Tibial artery (tissue), 4 donors: Measurements from ENCODE around the gene TKT.

Source experiments
- DNase-seq, 2 donors: peaks; one replicate each; pipeline ENCODE4 v3.0.0-alpha.2; 2019
- H3K27ac ChIP-seq, 2 donors: fragments of 200-600 bp; sonication (generic) in 1 of 2; 1 replicate in 1 of 2; 2 replicates in 1 of 2; pipeline ENCODE4 v1.5.1; 2018 to 2019; ENCODE audit warnings: mild to moderate bottlenecking in 1 of 2
- H3K27me3 ChIP-seq, 2 donors: fragments of 200-600 bp; sonication (generic) in 1 of 2; one replicate each; pipeline versions ENCODE4 v1.5.1 to v1.6.0; 2016 to 2019
- H3K36me3 ChIP-seq, 3 donors: fragments of 200-600 bp; sonication (generic) in 2 of 3; one replicate each; pipeline ENCODE4 v1.5.1; 2016 to 2019; ENCODE audit warnings: mild to moderate bottlenecking in 2 of 3
- H3K4me1 ChIP-seq, 4 donors: fragments of 200-600 bp; sonication (generic) in 2 of 4; 1 replicate in 3 of 4; 2 replicates in 1 of 4; pipeline ENCODE4 v1.5.1; 2016 to 2019
- H3K4me3 ChIP-seq, 2 donors: fragments of 200-600 bp; sonication (generic) in 1 of 2; 1 replicate in 1 of 2; 2 replicates in 1 of 2; pipeline ENCODE4 v1.5.1; 2018 to 2019; ENCODE audit warnings: mild to moderate bottlenecking in 2 of 2
- H3K9me3 ChIP-seq, 3 donors: fragments of 200-600 bp; sonication (generic) in 1 of 3; one replicate each; pipeline ENCODE4 v1.5.1; 2016 to 2019
- intact Hi-C: fragments of 100-400 bp; cut with DNase I; formaldehyde crosslinking; loops from one replicate; pipeline ENCODE4 v1.15.0; 2023; ENCODE audit warnings: low total_unique reads
- TF ChIP-seq, protein P1 (sequence below), 2 experiments: fragments of 200-600 bp in 1 of 2; fragments of 450-650 bp in 1 of 2; IDR thresholded peaks; one replicate each; pipeline ENCODE4 v1.5.1; 2017 to 2019; ENCODE audit warnings: antibody characterized with exemption in 2 of 2, mild to moderate bottlenecking in 1 of 2, moderate library complexity in 1 of 2

TKT gene

DNA sequence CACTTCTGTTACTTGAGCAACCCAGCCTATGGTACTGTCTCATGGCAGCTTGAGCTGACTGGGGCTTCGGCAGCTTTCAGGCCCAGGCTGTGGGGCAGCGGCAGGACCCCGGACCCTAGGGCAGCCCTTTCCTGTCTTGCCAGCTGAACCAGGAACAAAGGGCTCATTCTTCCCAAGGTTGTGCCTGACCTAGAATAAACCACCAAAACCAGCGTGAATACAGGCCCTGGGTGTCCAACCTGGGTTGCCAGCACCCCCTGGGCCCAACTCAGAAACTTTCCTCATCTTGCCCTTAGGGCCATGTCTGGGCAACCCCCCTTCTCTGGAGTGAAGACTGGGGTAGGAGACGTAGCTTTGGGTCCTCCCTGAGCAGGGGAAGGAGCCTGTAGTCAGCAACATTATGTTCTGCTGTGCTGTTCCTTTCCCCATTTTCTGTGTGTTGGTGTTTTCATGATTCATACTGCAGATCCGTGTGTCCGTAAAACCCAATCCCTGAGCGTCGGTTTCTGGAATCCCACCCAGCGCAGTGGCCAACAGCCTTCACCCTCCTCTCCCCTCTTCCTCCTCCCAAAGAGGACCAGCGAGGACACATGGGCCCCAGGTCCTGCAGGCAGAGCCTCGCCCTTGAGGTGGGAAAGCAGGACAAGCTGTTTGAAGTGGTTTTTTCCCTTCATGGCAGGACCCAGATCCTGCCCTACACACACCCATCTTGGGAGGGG, 33.5 kb downstream of the TKT start:
- intact Hi-C loops = loop anchor here (5.0 kb wide), 1 partner anchor 485 kb away; no protein-coding TSS in a partner anchor
- Histone ChIP-seq H3K27me3 (no peaks in the 10 kb centered on the region), H3K27ac (no peak overlapping the region), H3K36me3 (peaks cover 34 to 49% (median 39%) of the 10 kb centered on the region in 3 donors), H3K9me3 (no peaks in the 10 kb centered on the region), H3K4me1 (no peaks in the 10 kb centered on the region), H3K4me3 (no peak overlapping the region)
- no peak for DNase-seq
- TF ChIP-seq, protein P1, sequence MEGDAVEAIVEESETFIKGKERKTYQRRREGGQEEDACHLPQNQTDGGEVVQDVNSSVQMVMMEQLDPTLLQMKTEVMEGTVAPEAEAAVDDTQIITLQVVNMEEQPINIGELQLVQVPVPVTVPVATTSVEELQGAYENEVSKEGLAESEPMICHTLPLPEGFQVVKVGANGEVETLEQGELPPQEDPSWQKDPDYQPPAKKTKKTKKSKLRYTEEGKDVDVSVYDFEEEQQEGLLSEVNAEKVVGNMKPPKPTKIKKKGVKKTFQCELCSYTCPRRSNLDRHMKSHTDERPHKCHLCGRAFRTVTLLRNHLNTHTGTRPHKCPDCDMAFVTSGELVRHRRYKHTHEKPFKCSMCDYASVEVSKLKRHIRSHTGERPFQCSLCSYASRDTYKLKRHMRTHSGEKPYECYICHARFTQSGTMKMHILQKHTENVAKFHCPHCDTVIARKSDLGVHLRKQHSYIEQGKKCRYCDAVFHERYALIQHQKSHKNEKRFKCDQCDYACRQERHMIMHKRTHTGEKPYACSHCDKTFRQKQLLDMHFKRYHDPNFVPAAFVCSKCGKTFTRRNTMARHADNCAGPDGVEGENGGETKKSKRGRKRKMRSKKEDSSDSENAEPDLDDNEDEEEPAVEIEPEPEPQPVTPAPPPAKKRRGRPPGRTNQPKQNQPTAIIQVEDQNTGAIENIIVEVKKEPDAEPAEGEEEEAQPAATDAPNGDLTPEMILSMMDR (IDR thresholded peaks at IDR 0.05) = no peak

DNA sequence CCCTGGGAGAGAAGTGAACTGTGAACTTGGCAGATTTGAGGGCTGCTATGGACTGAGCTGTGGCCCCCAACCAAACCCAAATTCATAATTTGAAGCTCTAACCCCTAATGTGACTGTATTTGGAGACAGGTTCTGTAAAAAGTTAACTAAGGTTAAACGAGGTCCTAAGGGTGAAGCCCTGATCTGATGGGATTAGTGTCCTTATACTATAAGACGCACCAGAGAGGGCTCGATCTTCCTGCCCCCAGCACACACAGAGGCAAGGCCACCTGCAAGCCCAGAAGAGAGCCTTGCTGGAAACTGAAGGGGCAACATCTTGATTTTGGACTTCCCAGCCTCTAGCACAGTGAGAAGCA, 34.0 kb downstream of the TKT start:
- Histone ChIP-seq H3K4me1 (no peaks in the 10 kb centered on the region), H3K27me3 (no peaks in the 10 kb centered on the region), H3K9me3 (no peaks in the 10 kb centered on the region), H3K27ac (no peak overlapping the region), H3K4me3 (no peak overlapping the region), H3K36me3 (peaks cover 29 to 44% (median 34%) of the 10 kb centered on the region in 3 donors)
- no peak for DNase-seq
- intact Hi-C loops = loop anchor here (5.0 kb wide), 1 partner anchor 485 kb away; no protein-coding TSS in a partner anchor
- TF ChIP-seq, protein P1 (IDR thresholded peaks at IDR 0.05) = no peak

DNA sequence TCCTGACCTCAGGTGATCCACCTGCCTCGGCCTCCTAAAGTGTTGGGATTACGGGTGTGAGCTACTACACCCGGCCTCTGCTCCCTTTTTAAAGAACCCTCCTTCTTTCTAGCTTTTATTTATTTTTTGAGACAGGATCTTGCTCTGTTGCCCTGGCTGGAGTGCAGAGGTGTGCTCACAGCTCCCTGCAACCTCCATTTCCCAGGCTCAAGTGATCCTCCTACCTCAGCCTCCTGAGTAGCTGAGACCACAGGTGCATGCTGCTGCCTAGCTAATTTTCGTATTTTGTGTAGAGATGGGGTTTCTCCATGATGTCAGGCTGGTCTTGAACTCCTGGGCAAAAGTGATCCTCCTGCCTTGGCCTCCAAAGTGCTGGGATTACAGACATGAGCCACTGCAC, 34.5 kb downstream of the TKT start:
- DNase-seq = no peak
- Histone ChIP-seq H3K27ac (no peak overlapping the region), H3K9me3 (no peaks in the 10 kb centered on the region), H3K4me3 (no peak overlapping the region), H3K4me1 (no peaks in the 10 kb centered on the region), H3K27me3 (no peaks in the 10 kb centered on the region), H3K36me3 (peaks cover 25 to 39% (median 29%) of the 10 kb centered on the region in 3 donors)
- intact Hi-C loops = loop anchor here (5.0 kb wide), 1 partner anchor 486 kb away; no protein-coding TSS in a partner anchor
- TF ChIP-seq, protein P1 (IDR thresholded peaks at IDR 0.05) = no peak

DNA sequence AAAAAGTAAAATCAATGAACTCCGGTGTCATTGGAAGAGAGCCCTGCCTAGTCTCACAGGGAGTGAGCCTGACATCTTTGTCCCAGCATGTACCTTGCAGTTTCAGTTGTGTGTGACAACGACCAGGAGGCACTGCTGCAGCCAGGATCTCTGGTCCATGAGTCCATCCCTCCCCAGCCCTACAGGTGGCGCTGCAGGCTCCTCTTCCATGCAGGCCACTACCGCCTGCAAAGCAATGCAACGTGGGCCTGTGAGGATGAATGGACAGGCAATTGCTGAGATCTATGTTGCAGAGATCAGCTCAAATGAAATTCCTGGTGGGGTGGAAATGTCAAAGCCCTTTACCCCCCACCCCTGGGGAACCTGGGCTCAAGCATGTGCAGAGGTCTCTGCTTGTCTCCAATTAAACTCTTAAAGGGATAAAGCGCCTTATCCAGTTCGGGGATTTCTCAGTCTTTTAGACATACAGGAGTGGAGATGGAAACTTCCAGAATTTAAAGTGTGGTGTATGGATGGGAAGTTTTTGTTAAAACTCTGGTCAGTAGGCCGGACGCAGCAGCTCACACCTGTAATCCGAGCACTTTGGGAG, 35.8 kb downstream of the TKT start:
- no peak overlapping the region for H3K4me3 ChIP-seq
- peak; percentile 80 to 89 for DNase-seq
- intact Hi-C loops = loop anchor here (5.0 kb wide), 1 partner anchor 487 kb away; no protein-coding TSS in a partner anchor
- TF ChIP-seq, protein P1 (IDR thresholded peaks at IDR 0.05) = peak; percentile 83 to 92
- no peak overlapping the region for H3K27ac ChIP-seq
- no peaks in the 10 kb centered on the region for H3K4me1 ChIP-seq
- H3K27me3 ChIP-seq = no peaks in the 10 kb centered on the region
- peaks cover 11 to 26% (median 15%) of the 10 kb centered on the region in 3 donors for H3K36me3 ChIP-seq
- no peaks in the 10 kb centered on the region for H3K9me3 ChIP-seq

DNA sequence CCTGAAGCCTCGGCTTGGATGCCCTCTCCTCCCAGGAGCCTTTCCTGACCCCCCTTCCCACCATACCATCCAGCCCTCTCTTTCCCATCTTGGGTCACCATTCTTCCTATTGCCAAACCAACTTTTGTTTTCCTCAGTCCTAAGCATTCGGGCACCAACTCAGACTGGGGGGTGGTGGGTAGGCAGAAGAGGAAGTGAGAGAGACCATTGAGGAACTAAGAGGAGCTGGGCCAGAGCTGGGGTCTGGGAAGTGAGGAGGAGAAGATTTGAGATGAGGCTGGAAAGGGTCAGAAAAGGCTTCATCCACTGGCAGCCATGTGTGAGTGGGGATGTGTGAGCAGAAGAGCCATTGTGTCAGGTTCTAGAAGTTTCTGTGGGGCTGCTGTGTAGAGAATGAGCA, 37.7 kb downstream of the TKT start:
- H3K27me3 ChIP-seq = no peaks in the 10 kb centered on the region
- intact Hi-C loops = no loop called here
- H3K27ac ChIP-seq = no peak overlapping the region
- H3K4me3 ChIP-seq = no peak overlapping the region
- peak in 1 of 2 donors; percentile 44 for DNase-seq
- peaks cover 0 to 7% (median 0%) of the 10 kb centered on the region in 3 donors for H3K36me3 ChIP-seq
- TF ChIP-seq, protein P1 (IDR thresholded peaks at IDR 0.05) = no peak
- H3K9me3 ChIP-seq = no peaks in the 10 kb centered on the region
- H3K4me1 ChIP-seq = no peaks in the 10 kb centered on the region
